HG03457 (cell line): Measurements from ENCODE around the gene SLC28A2.
"Not testable (repeated sequence)": the region's sequence is repeated elsewhere in the genome, so short reads cannot be mapped to it uniquely, and the experiment has no call there.

Source experiments
- ATAC-seq: cut with Tn5 transposase; IDR thresholded peaks from one replicate; pipeline ENCODE4 v1.9.1; 2021; ENCODE audit warnings: moderate number of reproducible peaks; ENCODE audit not compliant: unreplicated experiment

SLC28A2 gene

GRCh38 chr15:45251888-45252287 is at the start of gene SLC28A2:
Gene SLC28A2, plus strand, starts transcription at chr15:45252234. Its CDS starts 982 bp downstream, at chr15:45253216.
- no peak for ATAC-seq

GRCh38 chr15:45203182-45203581 is 48.9 kb upstream of the SLC28A2 start:
- no peak for ATAC-seq

GRCh38 chr15:45205192-45205591 is 46.8 kb upstream of the SLC28A2 start:
- no peak for ATAC-seq

DNA sequence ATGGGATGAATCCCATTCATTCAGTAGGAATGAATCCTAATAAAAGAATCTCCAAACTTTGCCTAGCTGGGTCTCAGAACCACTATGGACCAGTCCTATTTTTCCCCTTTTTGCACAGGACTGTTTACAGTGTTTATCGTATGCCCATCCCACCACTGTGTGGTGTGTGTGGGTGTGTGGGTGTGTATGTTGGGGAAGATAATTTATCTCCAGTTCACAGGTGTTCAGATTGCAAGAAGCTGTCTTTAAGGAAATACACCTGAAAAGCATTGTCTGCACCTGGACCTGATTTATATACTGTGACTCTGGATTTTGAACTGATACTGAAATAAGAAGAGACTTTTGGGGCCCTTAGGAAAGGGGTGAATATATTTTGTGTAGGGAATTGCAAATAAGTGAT is 39.5 kb upstream of the SLC28A2 start:
- ATAC-seq: no peak

- ATAC-seq: no peak
These were observed 30.9 kb upstream of the SLC28A2 start for GRCh38 chr15:45221053-45221599.

GRCh38 chr15:45221967-45222366 is 30.1 kb upstream of the SLC28A2 start:
- ATAC-seq: no peak

DNA sequence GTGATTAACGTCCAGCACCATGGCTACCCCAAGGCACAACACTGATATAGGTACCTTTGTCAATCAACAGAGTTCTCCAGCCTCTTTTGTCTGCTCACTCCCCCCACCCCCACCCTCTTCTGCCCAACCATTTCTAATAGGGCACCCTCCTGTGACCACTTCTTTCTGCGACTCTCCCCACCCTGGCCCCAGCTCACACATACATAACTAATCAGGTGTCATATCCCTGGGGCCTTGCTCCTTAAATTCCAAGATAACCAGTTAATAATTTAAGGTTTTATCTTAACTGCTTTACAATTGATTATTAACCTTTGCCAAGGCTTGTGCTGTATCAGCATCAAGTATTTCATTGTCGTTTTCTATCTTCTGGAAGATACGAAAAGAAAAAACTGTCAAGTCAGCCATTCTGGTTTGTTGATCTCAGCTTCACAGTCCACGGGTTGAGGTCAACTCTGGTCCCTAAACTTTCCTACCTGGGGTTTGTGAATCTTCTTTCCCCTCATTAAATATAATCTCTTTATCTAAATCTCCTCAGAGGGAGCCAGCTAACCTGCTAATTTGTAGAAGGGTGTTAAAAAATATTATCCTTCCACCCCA is 27.3 kb upstream of the SLC28A2 start:
- ATAC-seq: no peak

DNA sequence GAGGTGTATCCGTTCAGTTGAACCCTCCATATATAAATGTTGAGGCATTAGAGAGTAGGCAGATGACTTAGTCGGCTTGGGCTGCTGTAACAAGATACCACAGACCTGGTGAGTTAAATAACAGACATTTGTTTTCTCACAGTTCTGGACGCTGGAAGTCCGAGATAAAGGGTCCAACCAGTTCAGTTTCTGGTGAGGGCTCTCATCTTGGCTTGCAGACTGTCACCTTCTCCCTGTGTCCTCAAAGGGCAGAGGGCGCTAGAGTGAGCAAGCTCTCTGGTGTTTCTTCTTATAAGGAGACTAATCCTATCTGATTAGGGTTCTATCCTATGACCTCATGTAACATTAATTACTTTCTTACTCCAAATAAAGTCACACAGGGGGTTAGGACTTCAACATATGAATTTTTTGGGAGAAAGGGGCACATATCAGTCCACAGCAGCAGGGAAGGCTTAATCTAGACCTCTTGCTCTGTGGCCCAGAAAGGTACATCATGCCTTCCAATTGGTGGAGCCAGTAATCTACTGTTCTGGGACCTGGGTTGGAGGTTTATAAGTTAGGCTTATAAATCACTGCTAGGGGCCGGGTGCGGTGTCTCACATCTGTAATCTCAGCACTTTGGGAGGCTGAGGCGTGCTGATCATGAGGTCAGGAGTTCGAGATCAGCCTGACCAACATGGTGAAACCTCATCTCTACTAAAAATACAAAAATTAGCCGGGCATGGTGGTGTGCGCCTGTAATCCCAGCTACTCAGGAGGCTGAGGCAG is 26.3 kb upstream of the SLC28A2 start:
- ATAC-seq: no peak

GRCh38 chr15:45228931-45229330 is 23.1 kb upstream of the SLC28A2 start:
- ATAC-seq: no peak

DNA sequence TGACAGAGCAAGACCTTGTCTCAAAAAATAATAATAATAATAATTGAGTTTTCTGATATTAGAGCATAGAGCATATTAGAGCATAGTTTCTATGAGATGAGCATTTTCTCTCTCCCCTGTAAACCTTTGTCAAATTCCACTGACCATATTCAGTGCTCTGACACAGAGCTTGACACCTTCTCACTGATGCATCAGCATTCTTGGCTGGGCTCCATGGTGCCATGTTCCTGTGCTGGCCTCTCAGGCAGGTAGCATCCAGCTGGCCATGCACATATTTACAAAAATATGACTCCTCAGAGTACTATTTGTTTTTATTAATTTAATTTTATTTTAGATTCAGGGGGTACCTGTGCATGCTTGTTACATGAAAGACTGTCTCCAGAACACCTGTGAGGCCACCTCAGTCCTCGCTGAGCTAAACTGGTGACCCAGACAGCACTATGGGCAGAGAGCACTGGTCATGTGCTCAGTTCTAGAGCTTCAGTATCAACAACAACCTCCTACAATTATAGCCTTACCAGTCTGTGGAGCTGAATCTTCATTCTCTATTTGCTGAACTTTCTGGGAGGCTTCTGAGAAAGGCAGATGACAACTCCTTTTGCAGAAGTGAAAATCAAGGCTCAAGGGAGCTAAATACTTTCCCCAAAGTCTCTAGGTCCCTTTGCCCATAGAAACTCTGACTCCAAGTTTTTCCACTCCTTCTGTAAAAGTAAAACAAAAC is 21.6 kb upstream of the SLC28A2 start:
- no peak for ATAC-seq

GRCh38 chr15:45231132-45231531 is 20.9 kb upstream of the SLC28A2 start:
- ATAC-seq: no peak

GRCh38 chr15:45231864-45232562 is 20.0 kb upstream of the SLC28A2 start:
- ATAC-seq: no peak

GRCh38 chr15:45234562-45235235 is 17.3 kb upstream of the SLC28A2 start:
- ATAC-seq: no peak

DNA sequence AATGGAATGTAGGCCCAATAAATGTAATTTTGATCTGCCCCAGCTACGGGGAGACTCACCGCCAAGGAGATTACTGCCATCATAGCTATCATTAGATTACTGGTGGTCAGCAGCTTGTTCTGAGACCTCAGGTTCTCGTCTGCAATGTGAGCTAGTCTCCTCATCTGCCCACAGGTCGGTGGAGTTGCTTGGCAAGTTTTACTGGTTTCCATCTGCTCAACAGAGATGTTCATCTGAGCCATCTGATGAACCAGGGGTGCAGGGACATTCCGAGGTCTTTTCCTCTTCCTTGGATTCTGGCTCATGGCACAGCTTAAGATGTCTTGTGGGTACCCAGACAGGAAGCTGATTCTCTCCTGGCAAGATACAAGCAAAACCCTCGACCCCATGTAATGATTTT is 15.2 kb upstream of the SLC28A2 start:
- not testable (repeated sequence) for ATAC-seq

GRCh38 chr15:45242289-45242688 is 9.7 kb upstream of the SLC28A2 start:
- ATAC-seq: no peak

DNA sequence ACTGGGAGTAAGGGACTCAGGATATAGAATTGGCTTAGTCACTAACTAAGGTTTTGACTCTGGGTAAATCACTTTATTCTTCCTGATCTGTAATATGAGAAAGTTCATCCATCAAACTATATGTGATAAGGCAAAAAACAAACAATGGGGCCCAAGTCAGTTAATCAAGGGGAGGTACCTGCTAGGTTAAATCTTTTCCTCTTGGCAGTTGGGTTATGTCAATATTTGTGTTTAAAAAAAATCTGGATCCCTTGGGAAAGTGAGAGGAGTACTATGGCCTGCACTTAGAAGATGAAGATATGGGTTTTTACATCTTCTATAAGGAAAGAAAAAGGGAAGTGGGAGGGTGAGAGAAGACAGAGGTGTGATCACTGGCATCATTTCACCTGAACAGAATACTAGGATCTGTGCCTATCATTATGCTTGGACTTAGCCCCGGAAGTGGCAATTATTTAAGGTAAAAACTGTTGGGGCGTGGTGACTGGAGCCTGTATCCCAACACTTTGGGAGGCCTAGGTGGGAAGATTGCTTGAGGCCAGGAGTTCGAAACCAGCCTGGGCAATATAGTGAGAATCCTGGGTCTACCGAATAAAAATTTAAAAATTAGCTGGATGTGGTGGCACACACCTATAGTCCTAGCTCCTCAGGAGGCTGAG is 2.8 kb upstream of the SLC28A2 start:
- ATAC-seq: no peak

- ATAC-seq: no peak
These were observed 1.3 kb downstream of the SLC28A2 start for GRCh38 chr15:45253330-45253729.

GRCh38 chr15:45254405-45254804 is 2.4 kb downstream of the SLC28A2 start:
- ATAC-seq: no peak

DNA sequence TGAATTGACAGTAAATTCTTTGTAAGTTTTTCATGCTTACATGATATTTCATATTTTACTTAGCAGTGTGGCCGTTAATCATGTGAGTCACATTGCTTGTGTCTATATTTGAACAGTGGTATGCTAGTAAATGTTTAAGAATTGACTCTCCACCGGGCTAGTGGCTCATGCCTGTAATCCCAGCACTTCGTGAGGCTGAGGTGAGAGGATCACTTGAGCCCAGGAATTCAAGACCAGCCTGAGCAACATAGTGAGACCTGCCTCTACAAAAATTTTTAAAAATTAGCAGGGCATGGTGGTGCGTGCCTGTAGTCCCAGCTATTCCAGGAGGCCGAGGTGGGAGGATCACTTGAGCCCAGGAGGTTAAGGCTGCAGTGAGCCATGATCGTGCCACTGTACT is 2.8 kb downstream of the SLC28A2 start:
- ATAC-seq: not testable (repeated sequence)

DNA sequence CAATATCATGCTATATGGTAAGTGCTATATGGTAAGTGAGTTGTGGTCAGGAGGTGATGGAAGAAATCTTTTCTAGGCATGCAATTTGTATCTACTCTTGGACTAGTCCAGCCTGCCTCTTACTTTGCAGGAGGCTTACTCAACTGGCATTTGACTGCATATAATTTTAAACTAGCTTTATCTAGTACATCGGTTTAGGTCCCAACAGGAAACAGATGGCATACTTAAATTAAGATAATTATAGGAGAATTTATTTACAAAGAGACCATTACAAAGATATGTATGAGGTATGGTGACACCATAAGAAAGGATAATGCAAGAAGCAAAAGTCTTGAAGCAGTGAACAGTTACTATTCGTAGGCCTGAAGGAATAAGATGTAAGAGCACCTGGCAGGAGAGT is 7.8 kb downstream of the SLC28A2 start:
- ATAC-seq: no peak
